CD4-positive, alpha-beta T cell treated with Interleukin-17A for 4 hours (primary cell): ENCODE data around the gene TOMM70.

ENCODE experiments used
- DNase-seq: peaks from one replicate; pipeline ENCODE4 v3.0.0-alpha.2; 2020; ENCODE audit warnings: mixed read lengths

TOMM70 gene

GRCh38 chr3:100319951-100320350, 80.9 kb downstream of the TOMM70 start:
- no peak for DNase-seq

- no peak for DNase-seq
Measured at GRCh38 chr3:100317912-100318311, 83.0 kb downstream of the TOMM70 start.

GRCh38 chr3:100316641-100317069, 84.2 kb downstream of the TOMM70 start:
- DNase-seq, result peak; percentile 42
